Endothelial cell of umbilical vein (primary cell): Measurements from ENCODE around the gene SLC39A3. TPM values are rescaled to one million over a fixed set of nuclear protein-coding genes. Genes with fewer than 3 reads are reported as not detected.

ENCODE experiments used
- BruUV-seq: library from RNA; stranded (reverse); fragments of 400-500 nt; replicated peaks from 2 replicates; lab custom pipeline; 2021; lab: Mats Ljungman, UMichigan
- CTCF ChIA-PET: fragments of 300-600, 350-600 bp; sonication (Branson Sonifier 250); formaldehyde crosslinking; loops from one replicate; lab custom pipeline; 2021; ENCODE audit warnings: antibody characterized with exemption, inconsistent platforms; lab: Charles Lee
- POLR2A ChIA-PET: fragments of 300-600, 350-600 bp; sonication (Branson Sonifier 250); formaldehyde crosslinking; loops from one replicate; lab custom pipeline; 2021; ENCODE audit warnings: antibody characterized with exemption, inconsistent platforms; lab: Charles Lee
- DNase-seq: peaks from one replicate; pipeline ENCODE4 v3.0.0-alpha.2; 2011; ENCODE audit warnings: low read depth, low spot score
- FAIRE-seq: peaks from 2 replicates; lab custom pipeline; 2011; peaks lifted over from hg19 to GRCh38; lab: Jason Lieb, UNC
- H2AFZ ChIP-seq: 2 replicates; pipeline ENCODE4 v1.6.0; 2012; ENCODE audit warnings: low read depth, low read length, control low read depth, inconsistent platforms
- H3K27ac ChIP-seq: 2 replicates; pipeline ENCODE4 v1.5.1; 2011; ENCODE audit warnings: low read depth, mild to moderate bottlenecking, control low read depth, low read length, moderate library complexity; ENCODE audit not compliant: insufficient read depth
- H3K27me3 ChIP-seq, 2 experiments: 2 replicates each; pipeline versions ENCODE4 v1.6.0 to v1.6.1; 2011; ENCODE audit warnings: low read length in 2 of 2, mixed read lengths in 1 of 2; ENCODE audit not compliant: control insufficient read depth in 2 of 2, insufficient read depth in 2 of 2
- H3K36me3 ChIP-seq, 2 experiments: 2 replicates in 1 of 2; 3 replicates in 1 of 2; pipeline ENCODE4 v1.5.1; 2011; ENCODE audit warnings: low read length in 2 of 2, mild to moderate bottlenecking in 1 of 2, moderate library complexity in 1 of 2; ENCODE audit not compliant: control insufficient read depth in 2 of 2, insufficient read depth in 2 of 2; ENCODE audit errors: extremely low read depth in 1 of 2
- H3K4me1 ChIP-seq: 3 replicates; pipeline ENCODE4 v1.5.1; 2011; ENCODE audit warnings: mild to moderate bottlenecking, low read length; ENCODE audit not compliant: control insufficient read depth, insufficient read depth; ENCODE audit errors: extremely low read depth
- H3K4me2 ChIP-seq: 2 replicates; pipeline ENCODE4 v1.6.1; 2011; ENCODE audit warnings: low read length, control low read depth, mixed read lengths; ENCODE audit not compliant: insufficient read depth
- H3K4me3 ChIP-seq, 3 experiments: fragments of 200-600 bp in 1 of 3; sonication (generic), shearing (Covaris generic) in 1 of 3; replicated peaks in 1 of 3; 2 replicates each; pipeline ENCODE4 v1.5.1; 2011 to 2016; ENCODE audit warnings: control low read depth in 3 of 3, low read length in 3 of 3, mild to moderate bottlenecking in 2 of 3, inconsistent platforms in 1 of 3, low read depth in 1 of 3, moderate library complexity in 1 of 3; ENCODE audit not compliant: insufficient read depth in 1 of 3
- H3K79me2 ChIP-seq: 2 replicates; pipeline ENCODE4 v1.6.0; 2012; ENCODE audit warnings: low read length, inconsistent platforms; ENCODE audit not compliant: control insufficient read depth, insufficient read depth
- H3K9ac ChIP-seq: replicated peaks from 2 replicates; pipeline ENCODE3; 2011; ENCODE audit warnings: low read length, control low read depth; ENCODE audit not compliant: insufficient read depth; ENCODE audit errors: extremely low read depth
- H3K9me1 ChIP-seq: replicated peaks from 3 replicates; pipeline ENCODE4 v1.6.0; 2011; ENCODE audit warnings: mild to moderate bottlenecking, low read length; ENCODE audit not compliant: control insufficient read depth, insufficient read depth; ENCODE audit errors: extremely low read depth
- H3K9me3 ChIP-seq: replicated peaks from 2 replicates; pipeline ENCODE4 v1.5.1; 2012; ENCODE audit warnings: low read length, inconsistent platforms; ENCODE audit not compliant: control insufficient read depth, insufficient read depth
- H4K20me1 ChIP-seq: replicated peaks from 2 replicates; pipeline ENCODE3; 2011; ENCODE audit warnings: mild to moderate bottlenecking, low read length; ENCODE audit not compliant: control insufficient read depth, insufficient read depth; ENCODE audit errors: extremely low read depth
- CTCF ChIP-seq, 2 donors: IDR thresholded peaks; 1 replicate in 1 of 2; 2 replicates in 1 of 2; pipeline ENCODE4 v1.5.1; 2011; ENCODE audit warnings: low read length in 2 of 2, mild to moderate bottlenecking in 2 of 2, moderate library complexity in 2 of 2, control low read depth in 1 of 2, inconsistent platforms in 1 of 2, low read depth in 1 of 2; ENCODE audit not compliant: insufficient read depth in 1 of 2; ENCODE audit errors: extremely low read depth in 1 of 2
- EZH2 ChIP-seq: IDR thresholded peaks from 2 replicates; pipeline ENCODE4 v1.6.1; 2012; ENCODE audit warnings: borderline replicate concordance, low read depth, mild to moderate bottlenecking, moderate library complexity, low read length, inconsistent platforms; ENCODE audit not compliant: severe bottlenecking
- FOS ChIP-seq: IDR thresholded peaks from 2 replicates; pipeline ENCODE4 v1.6.1; 2011; ENCODE audit warnings: mild to moderate bottlenecking, low read length, moderate library complexity, borderline replicate concordance; ENCODE audit not compliant: insufficient read depth
- GATA2 ChIP-seq: IDR thresholded peaks from 2 replicates; pipeline ENCODE4 v1.7.0; 2011; ENCODE audit warnings: low read depth, mild to moderate bottlenecking, moderate library complexity, mixed read lengths, low read length; ENCODE audit not compliant: insufficient read length, insufficient read depth
- JUN ChIP-seq: IDR thresholded peaks from 2 replicates; pipeline ENCODE4 v1.6.1; 2011; ENCODE audit warnings: borderline replicate concordance, low read depth; ENCODE audit not compliant: insufficient read length, insufficient read depth
- MAX ChIP-seq: IDR thresholded peaks from 2 replicates; pipeline ENCODE4 v1.6.1; 2011; ENCODE audit not compliant: insufficient read depth, insufficient read length
- MYC ChIP-seq: IDR thresholded peaks from one replicate; pipeline ENCODE4 v1.6.1; 2011; ENCODE audit warnings: mild to moderate bottlenecking, low read depth, low read length
- POLR2A ChIP-seq: IDR thresholded peaks from 2 replicates; pipeline ENCODE4 v1.6.1; 2012; ENCODE audit warnings: low read depth, mild to moderate bottlenecking, control low read depth, low read length
- POLR2AphosphoS5 ChIP-seq: IDR thresholded peaks from 2 replicates; pipeline ENCODE4 v1.6.1; 2012; ENCODE audit warnings: low read depth, mild to moderate bottlenecking, control low read depth, low read length, moderate library complexity; ENCODE audit not compliant: insufficient read depth
- dilution Hi-C: fragments of 300-500 bp; cut with MboI; formaldehyde crosslinking; loops from one replicate; pipeline ENCODE4 v1.15.0; 2019; ENCODE audit warnings: low sequenced_read_pairs; ENCODE audit not compliant: extremely low pct_ligation_motif_present
- intact Hi-C: fragments of 100-400 bp; cut with micrococcal nuclease; formaldehyde crosslinking; loops from one replicate; pipeline ENCODE4 v1.10.0; 2022
- polyA plus RNA-seq, 4 experiments: library from polyadenylated mRNA; depleted of rRNA in 3 of 4; stranded (reverse) in 3 of 4; unstranded in 1 of 4; fragments of >200 nt; gene quantifications; 2 replicates each; pipeline versions ENCODE4 v1.2.1 to v1.2.3, GENCODE V29; 2011 to 2012; ENCODE audit warnings: missing spikeins in 1 of 4
- total RNA-seq: library from RNA; stranded (reverse); gene quantifications from 2 replicates; pipeline ENCODE4 v1.2.3, GENCODE V29; 2021

SLC39A3 gene
- total and polyA plus RNA-seq, 2 donors (not counting 3 experiments of a cell fraction or from before 2014, with no cell fraction given) = 28.0 to 43.1 TPM

GRCh38 chr19:2728783-2729387, 10.9 kb downstream of the SLC39A3 start:
- Histone ChIP-seq H2AFZ (no peak overlapping the region), H3K79me2 (no peaks in the 10 kb centered on the region), H3K27me3 (peaks cover 2% of the 10 kb centered on the region in 2 experiments), H3K9me1 (no peaks in the 10 kb centered on the region), H3K9ac (no peak overlapping the region), H4K20me1 (no peaks in the 10 kb centered on the region), H3K36me3 (no peaks in the 10 kb centered on the region), H3K4me1 (no peaks in the 10 kb centered on the region), H3K9me3 (no peaks in the 10 kb centered on the region), H3K4me3 (no peak overlapping the region), H3K27ac (no peak overlapping the region), H3K4me2 (no peak overlapping the region)
- intact Hi-C loops = no loop called here
- ChIA-PET CTCF (interaction anchor here (1.6 kb wide), 1 partner anchor 80 kb away, joined by 5 read pairs; no protein-coding TSS in a partner anchor), POLR2A (no interaction called here)
- FAIRE-seq (no peak), DNase-seq (no peak)
- dilution Hi-C loops = no loop called here
- TF ChIP-seq POLR2AphosphoS5 (no peak), FOS (no peak)
- no TSS peak for BruUV-seq

- Histone ChIP-seq H3K9me3 (no peaks in the 10 kb centered on the region), H3K9ac (no peak overlapping the region), H3K4me3 (no peak overlapping the region), H3K27ac (no peak overlapping the region), H3K27me3 (peaks cover 2% of the 10 kb centered on the region in 2 experiments), H3K4me2 (no peak overlapping the region), H3K4me1 (no peaks in the 10 kb centered on the region), H2AFZ (no peak overlapping the region), H4K20me1 (no peaks in the 10 kb centered on the region), H3K36me3 (no peaks in the 10 kb centered on the region), H3K79me2 (no peaks in the 10 kb centered on the region), H3K9me1 (no peaks in the 10 kb centered on the region)
- no peak for TF ChIP-seq GATA2
- TF ChIP-seq MYC = no peak
- no peak for TF ChIP-seq EZH2
- no peak for TF ChIP-seq FOS
- TF ChIP-seq CTCF (IDR thresholded peaks at IDR 0.05; ENCODE audit: extremely low read depth in 1 of 2, insufficient read depth in 1 of 2, low read depth in 1 of 2, low read length in 2 of 2) = no peak
- TF ChIP-seq POLR2A = no peak
- no peak for TF ChIP-seq MAX
- TF ChIP-seq JUN = no peak
- no peak for TF ChIP-seq POLR2AphosphoS5
- no TSS peak for BruUV-seq
- CTCF ChIA-PET = interaction anchor here (1.3 to 1.6 kb wide), 2 partner anchors 13 to 79 kb away, joined by 3 to 5 read pairs; partner anchors contain the start of gene SLC39A3
- intact Hi-C loops (no loop called here), dilution Hi-C loops (no loop called here)
- FAIRE-seq (no peak), DNase-seq (no peak)
- POLR2A ChIA-PET = interaction anchor here (0.5 kb wide), 1 partner anchor 44 kb away, joined by 4 read pairs; no protein-coding TSS in a partner anchor
Observed at GRCh38 chr19:2727640-2727944, 12.2 kb downstream of the SLC39A3 start.
